Islet of Langerhans (tissue), 1 donor: Measurements from ENCODE around the gene COQ9.

ENCODE experiments used
- FAIRE-seq: peaks from one replicate; lab custom pipeline; 2011; peaks lifted over from hg19 to GRCh38; lab: Jason Lieb, UNC

Gene COQ9

DNA sequence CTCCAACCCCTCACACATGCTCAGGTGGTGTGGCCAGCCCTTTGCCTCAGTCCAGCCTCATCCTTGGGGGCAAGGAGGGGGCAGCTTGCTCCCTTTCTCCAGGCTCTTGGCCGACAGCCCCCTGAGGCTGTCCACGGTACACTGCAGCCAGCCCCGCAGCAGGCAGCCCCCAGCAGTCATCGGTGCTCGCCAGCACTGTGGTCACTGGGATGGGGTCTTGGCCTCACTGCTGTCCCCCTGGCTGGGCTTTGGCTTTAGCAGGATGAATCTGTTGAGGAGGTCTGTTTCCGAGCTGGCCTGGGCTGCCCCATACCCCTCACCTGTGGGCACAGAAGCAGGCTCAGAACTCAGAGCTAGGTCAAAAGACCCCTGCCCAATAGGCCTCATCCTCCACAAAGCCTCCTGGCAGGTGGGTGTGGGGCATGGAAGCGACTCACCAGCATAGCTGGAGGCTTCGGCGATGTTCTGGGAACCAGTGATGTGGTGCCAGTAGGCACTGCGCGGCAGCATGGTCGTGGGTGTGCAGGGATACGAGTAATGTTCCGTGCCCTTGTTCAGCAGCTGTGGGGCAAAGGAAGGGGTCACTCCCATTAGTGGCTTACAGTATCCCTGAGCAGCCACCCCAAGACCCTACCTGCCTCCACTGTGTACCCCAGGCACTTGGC, 26.0 kb downstream of the COQ9 start:
- FAIRE-seq, result no peak

DNA sequence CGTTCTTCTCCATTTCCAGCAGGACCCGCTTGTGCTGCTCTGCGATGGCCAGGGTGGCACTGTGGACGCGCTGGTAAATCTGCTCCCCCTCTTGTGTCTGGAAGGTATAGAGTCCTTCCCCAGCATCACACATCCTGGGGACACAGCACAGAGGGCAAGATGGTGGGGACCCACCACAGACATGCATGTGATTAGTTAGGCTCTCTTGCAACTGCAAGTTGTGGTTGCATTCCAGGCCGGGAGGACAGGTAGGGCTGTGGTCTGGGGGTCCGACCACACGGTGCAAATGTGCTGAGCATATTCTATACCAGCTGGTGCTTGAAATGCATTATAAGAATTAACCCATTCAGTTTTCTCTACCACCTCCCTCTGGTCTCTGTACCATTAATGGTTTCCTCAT, 26.6 kb downstream of the COQ9 start:
- FAIRE-seq, result no peak

DNA sequence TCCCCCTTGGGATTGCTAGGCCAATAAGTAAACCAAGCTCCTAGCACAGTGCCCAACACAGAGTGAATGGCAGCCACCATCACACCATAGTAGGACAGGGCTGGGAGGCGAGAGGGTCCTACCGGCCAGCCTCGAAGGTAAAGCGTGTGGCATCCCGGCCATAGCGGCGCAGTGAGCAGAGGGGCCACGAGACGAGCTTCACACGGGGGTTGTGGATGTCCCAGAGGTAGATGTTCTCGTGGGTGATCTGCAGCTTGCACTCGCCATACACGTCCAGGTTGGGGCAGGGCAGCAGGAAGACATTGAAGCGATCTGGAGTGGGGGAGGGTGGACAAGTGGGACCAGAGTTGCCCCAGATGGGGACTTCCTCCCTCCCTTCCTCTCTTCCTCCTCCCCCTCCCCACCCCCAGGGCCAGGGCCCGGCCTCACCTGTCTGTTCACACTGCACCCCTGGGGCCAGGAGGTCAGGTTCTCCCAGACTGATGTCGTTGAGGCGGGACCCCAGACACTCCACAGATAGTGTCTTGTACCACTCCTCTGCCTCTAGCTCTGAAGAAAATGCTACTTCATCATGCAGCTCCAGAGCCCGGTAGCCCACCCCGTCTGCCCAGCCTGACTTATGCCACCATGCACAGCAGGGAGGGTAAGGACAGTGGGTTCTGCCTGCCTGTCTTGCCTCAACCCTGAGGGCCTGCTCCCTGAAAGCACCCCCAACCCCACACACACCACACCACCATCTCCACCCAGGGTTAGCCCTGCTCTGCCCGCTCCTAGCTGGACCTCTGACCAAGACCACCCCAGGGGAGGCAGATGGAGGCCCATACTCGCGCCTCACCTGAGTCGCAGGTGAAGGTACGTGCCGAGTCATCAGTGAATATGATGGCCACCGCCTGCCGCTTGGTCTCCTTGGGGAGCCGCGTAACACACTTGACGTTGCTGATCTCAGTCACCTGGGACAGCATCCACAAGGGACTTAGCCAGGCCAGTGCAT, 27.7 kb downstream of the COQ9 start:
- FAIRE-seq, result no peak

DNA sequence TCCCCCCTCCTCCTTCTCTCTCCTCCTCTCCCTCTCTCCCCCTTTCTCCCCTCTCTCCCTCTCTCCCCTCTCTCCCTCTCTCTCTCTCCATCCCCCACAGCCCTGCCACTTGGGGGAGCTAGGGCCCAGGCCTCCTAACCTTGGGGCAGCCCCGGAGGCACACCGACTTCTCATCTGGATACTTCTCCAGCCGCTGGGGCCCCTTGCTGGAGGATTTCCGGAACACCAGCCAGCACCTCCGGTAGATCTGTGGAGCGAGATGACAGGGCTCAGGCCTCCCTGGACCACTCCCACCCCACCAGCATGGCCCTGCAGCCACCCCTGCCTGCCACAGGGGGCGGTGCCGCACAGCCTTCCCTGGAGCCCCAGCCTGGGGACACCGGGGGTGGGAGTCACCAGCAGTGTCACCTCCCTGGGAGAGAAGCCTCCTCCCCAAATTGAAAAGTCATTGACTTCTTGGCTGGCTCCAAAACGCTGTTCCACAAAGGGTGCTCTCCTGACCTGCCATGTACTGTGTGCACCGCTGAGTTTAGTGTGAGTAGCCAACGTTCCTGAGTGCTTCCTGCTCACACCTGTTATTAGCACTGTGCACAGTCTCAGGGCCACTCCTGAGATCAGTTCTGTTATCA, 28.5 kb downstream of the COQ9 start:
- FAIRE-seq, result no peak

DNA sequence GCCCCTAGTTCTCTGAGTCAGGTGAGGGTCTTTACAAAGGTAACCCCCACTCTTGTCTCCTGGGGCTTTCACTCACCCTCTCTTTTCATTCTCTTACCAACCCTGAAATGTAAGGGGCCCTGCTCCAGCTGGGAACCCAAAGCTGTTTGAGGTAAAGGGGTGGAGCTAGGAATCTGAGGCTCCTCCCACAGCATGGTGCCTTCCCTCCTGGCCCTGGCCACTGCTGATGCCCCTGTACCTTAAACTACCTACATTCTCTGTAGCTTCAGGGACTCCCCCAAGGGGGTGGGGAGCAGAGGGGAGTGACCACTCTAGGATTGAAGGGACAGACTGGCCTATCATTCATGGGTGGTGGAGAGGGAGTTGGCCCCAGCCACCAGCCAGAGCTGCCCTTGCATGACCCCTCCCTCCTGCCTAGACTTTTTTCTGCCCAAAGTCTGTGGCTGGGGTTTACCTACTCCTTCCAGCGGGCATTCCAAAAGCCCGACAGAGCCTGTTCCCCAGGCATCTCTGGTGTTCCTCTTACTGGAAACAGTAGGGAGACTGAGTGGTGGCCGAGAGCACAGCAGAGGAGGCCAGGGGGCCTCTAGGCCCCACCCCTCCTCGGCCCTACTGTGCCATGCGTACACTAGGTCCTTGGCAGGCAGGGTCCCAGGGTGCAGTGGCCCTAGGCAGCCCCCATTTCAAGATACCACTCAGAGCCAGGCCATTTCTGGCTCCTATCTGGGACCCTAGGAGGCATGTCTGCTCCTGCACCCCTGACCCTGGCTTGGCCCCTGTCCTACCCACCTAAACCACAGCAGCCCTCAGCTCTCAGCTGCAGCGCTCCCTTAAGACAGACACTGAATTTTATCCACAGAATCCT, 29.5 kb downstream of the COQ9 start:
- FAIRE-seq, result no peak

DNA sequence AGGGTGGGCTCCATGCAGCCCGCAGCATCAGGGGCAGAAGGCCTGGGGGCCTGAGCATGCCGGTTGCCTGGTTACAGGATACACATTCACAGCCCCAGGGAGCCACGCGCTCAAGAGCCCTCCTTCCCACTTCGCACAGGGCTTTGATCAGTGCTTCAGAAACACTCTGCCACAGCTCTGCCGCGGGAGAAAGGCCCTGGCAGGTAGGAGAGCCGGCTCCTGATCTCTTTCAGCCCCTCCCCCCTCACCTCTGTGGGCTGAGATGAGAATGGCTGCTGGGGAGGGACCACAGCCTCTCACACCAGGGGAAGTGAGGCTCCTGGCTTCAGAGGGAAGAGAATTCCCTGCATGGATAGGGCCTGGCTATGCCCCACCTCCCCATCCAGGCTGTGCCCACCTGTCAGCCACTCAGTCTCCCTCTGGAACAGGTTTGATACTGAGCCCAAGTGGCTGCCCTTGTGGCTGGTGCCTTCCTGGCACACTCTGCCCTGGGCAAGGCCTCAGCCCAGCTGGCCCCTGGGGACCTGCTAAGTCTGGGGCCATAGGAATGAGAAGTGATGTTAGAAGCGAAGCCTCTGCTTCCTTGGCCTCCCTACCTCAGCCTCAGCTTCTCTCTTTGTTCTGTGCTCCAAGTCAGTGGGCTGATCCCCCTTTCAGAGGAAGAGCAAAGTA, 30.4 kb downstream of the COQ9 start:
- FAIRE-seq, result no peak

DNA sequence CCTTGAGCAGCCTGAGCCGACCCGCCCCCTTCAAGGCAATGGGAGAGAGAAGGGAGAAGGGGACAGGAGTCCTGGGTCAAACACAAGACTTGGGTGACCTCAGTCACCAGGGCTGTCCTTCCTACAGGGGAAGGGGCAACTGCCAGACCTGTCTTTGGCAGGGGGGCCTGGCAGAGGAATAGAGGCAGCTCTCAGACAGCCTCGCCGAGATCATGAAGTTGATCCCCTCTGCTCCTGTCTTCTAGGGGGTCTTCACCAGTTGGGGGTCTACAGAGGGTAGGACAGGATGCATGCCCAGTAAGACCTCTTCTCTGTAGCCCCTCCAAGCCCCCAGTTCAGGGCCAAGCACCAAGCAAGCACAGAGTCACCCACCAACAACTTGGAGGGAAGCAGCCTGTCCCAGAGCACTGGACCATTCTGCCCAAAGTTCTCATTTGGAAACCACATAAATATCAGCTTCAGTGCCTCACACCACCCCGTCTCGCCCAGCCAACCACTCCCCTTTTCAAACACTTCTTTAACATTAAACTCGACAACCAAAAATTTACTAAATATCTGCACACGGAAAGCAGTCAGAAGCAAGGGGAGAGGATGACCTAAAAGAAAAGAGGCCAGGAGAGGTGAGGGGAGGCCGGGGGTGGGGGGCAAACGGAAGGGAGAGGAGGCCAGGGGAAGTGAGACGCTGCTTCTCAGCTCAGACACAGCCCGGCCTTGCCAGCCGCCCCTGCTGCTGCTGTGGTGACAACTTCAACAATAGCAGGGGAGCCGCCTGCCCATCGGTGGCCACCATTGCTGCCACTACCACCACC, 31.3 kb downstream of the COQ9 start:
- no peak for FAIRE-seq

DNA sequence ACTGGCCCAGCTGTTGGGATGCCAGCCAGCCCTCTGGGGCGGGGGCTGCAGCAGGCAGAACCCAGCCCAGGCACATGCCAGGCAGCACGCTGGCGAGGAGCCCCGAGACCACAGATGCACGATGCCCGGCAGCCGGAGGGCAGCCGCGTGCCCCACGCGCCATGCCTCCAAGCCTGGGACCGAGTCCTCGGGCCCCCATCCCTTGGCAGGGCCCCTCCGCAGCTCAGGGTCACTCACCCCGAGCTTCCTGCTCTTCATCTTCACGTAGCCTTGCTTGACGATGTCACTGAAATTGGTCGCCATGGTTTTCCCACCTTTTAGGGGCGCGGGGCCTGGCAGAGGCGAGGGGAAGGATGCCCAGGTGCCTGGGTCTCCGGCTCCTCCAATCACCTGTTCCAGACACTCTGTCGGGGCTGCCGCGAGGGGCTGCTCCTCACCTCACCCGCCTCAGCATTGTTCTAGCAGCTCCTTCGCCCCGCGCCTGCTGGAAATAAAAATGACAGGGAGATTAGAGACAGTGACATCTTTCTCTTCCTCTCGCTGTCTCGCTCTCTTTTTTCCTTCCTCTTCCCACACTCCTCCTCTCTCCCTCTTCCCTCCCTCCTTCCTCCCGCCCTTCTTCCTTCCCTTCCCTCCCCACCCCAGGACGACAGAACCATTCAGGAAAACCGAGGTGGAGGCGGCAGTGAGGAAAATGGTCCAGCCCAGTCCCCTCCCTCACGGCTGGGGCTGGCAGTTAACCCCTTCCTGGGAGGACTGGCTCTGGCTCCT, 32.1 kb downstream of the COQ9 start:
- FAIRE-seq, result no peak

DNA sequence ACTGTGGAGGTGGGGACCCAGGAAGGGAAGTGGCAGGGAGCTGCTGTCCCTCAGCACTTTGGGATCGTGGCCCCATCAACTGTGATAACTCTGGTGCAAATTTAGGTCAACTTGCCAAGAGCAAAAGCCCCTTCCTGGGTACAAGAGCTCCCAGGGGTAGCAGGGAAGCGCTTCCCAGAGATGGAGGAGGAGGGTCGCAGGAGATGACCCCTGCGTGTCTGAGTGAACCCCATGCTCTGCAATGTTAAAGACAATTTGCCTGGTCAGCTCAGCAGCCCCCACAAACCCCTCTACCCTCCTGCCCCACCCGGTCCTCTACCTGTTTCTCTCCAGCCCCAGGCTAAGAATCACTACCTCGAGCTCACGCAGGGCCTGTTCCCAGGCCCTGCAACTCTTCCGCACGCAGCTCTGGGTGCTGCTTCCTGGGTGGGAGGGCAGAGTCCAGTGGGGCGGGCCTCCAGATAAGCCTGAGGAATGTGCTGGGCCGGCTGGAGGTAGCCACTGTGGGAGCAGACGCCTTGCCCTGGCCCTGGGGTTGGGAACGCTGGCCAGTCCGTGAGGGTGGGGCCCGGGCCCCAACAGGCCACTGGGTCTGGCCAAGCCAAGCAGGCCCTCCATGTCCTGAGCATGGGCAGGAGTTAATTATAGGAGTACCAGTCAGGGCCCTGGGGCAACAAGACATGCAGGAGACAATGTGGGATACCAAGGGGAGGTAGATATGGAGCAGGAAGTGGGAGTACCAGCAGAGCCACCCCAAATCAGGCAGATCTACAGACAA, 32.9 kb downstream of the COQ9 start:
- FAIRE-seq, result no peak

DNA sequence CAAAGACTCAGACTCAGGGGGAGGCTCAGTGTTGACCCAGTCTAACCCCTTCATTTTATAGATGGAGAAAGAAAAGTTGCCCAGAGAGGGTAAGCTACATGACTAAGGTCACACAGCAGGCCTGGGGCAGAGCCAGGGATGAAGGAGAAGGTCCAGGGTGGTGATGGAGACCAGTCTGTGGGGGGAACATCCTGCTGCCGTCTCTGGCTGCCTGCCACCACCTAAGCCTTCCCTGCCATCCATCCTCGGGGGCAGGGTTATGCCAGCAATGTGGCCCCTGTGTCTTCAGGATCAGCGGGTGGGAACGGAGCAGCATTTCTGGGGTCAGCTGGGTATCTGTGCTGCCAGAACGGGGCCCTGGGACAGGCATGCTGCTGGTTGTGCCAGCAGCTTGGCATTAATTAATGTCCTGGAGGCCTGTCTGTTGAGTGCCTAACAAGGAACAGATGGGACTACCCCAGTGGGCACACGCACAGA, 33.5 kb downstream of the COQ9 start:
- FAIRE-seq, result no peak

DNA sequence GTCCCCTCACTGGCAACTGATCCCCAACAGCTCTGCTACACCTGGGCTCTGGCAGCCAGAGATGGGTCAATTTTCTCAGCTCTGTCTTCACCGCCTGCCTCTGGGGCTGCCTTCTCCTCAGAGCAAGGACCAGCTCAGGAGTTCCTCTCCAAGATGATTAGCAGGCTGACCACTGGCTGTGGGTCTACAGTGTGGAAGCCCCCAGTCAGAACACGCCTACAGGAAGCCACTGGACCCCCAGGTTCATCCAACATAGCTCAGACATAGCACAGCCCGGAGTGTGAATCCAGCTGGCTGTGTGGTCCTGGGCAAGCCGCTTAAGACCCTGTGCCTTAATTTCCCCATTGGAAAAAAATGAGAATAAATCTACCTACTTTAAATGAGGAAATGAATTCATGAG, 34.1 kb downstream of the COQ9 start:
- no peak for FAIRE-seq

DNA sequence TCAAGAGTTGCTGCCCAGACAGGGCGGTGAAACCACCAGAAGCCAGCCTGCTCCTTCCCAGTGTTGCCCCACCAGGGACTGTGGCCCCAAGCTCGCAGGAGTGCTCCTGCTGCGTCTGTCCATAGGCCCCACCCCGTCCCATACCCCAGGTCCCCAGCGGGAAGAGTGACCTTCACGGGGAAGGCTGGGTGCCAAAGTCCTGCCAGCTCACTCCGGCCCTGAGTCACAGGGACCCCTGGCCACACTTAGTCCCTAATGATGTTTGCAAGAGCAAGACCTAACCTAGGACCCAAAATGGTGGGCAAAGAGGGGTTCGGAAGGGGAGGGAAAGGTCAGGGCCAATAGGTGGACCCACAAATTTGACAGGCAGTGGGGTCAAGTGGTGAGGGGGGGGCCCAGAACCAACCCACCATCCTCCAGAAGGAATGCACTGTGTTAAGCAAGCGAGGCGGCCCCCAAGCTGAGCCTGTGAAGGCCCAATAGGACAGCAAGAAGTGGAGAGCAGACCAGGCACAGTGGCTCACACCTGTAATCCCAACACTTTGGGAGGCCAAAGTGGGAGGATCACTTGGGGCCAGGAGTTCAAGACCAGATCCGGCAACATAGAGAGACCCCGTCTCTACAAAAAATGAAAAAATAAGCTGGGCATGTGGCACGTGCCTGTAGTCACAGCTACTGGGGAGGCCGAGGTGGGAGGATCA, 35.7 kb downstream of the COQ9 start:
- no peak for FAIRE-seq

DNA sequence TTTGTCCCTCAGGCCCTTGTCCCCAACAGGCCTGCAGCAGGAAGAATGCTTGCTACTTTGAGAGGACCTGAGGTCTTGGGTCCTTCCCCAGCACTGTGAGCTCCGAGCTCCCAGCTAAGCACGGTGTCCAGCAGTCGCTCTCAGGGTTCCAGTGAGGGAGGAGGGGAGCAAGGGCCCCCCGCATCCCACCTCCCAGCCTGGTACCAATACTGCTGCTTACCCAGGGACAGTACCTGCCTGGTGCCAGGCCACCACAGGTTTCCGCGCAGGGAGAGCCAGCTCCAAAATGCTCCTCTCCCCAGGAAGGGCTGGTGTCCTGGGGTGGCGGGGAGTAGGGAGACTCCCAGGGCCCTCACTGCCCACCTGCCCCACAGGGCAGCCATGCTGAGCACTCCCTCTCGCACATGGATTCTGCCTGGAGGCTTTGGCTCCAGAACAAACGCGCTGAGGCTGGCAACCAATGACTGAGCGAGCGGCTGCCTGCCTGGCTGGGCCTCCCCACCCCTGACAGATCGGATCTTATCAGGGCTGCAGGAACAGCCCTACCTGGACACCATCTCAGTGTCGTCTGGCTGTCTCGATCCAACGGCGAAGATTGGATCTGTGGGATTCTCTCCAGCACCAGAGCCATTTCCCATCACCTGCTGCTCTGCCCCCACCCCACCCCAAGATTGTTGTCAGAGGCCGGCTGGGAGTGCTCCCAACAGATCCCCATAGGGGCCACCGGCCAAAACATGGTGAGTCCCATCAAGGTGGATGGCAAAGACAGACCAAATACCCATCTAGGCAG, 36.6 kb downstream of the COQ9 start:
- FAIRE-seq, result no peak

DNA sequence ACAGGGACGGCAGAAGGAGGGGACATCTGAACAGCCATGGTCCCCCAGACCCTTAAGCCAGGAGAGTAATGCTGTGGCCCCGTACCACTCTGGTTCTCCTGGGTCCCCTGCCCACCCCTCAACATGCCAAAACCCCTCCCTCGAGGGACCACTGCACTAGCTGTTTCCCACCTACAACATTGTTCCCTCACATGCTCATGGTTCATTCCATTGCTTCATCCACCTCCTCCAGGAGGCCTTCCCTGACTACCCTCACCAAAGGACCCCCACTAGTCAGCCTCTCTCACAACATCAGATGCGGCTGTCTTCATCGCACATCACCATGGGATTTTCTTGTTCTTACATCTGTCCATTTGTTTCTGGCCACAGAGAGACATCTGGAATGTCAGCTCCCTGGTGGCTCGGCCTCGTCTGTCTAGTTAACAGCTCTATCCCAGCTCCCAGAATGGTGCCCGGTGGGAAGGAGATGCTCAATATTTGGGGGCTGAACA, 37.3 kb downstream of the COQ9 start:
- no peak for FAIRE-seq

DNA sequence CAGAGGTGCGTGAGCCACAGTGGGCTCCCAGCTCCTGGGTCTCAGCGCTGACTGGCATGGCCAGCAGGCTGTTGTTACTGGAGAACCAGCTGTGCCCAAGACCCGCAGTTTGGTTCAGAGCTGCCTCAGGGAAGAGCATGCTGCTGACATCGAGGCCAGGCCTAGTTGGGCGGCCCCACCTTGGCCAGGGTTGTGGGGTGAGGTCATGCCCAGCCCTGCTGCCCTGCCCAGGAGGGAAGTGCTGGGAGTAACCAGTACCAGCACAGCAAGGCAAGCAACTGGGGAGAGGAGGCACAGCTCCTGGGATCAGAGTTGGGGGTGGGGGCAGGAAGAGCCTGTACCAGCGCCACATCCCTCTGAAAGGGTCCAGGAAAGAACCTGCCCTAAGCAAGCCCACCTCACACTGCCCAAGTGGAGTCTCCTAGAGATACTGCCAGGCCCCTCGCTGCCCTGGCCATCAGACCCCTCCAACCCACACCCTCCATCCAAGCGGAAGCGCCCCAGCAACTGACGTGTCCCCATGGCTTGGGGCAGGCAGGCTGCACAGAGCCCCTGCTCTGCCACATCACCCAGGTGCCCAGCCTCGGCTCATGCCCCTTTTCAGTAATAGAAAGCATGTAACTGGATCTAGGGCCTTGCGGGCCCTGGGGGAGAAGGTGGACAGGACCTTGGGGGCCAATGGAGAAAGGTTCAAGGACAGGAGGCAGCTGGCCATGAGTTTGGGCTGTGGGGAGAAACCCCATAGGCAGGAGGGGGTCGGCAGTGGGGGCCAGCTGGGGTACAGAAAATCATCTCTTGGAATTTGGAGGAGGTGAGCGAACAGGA, 38.0 kb downstream of the COQ9 start:
- no peak for FAIRE-seq
